Natural killer cell (primary cell): ENCODE results near the gene NFE2L3. TPM values are rescaled to one million over a fixed set of nuclear protein-coding genes. Genes with fewer than 3 reads are reported as not detected.

Experiments used
- ATAC-seq, 3 donors: fragments of 150-1000 bp in 2 of 3; fragments of 200-7000 bp in 1 of 3; cut with Tn5 transposase; 1 replicate in 1 of 3; 2 replicates in 2 of 3; pipeline ENCODE4 v1.10.0; 2021; ENCODE audit warnings: mild to moderate bottlenecking in 2 of 3, moderate library complexity in 2 of 3
- DNase-seq, 2 donors: peaks; one replicate each; pipeline versions ENCODE4 v3.0.0 to v3.0.0-alpha.2; 2013 to 2021; ENCODE audit warnings: mixed read lengths in 1 of 2
- H3K27ac ChIP-seq: one replicate; pipeline ENCODE4 v1.5.1; 2013; ENCODE audit warnings: mild to moderate bottlenecking, low read length
- H3K27me3 ChIP-seq: one replicate; pipeline ENCODE4 v1.6.1; 2013; ENCODE audit warnings: low read length; ENCODE audit not compliant: control insufficient read depth, insufficient read depth
- H3K36me3 ChIP-seq: one replicate; pipeline ENCODE4 v1.6.1; 2013; ENCODE audit warnings: low read length; ENCODE audit not compliant: control insufficient read depth, insufficient read depth
- H3K4me1 ChIP-seq: one replicate; pipeline ENCODE4 v1.6.1; 2013; ENCODE audit warnings: low read length; ENCODE audit not compliant: control insufficient read depth, insufficient read depth
- H3K4me3 ChIP-seq: one replicate; pipeline ENCODE4 v1.5.1; 2013; ENCODE audit warnings: low read length
- H3K9me3 ChIP-seq: one replicate; pipeline ENCODE4 v1.6.1; 2013; ENCODE audit warnings: low read length; ENCODE audit not compliant: control insufficient read depth, insufficient read depth
- H3K27ac Mint-ChIP-seq, 2 donors: one replicate each; pipeline ENCODE4 v1.8.0; 2022; ENCODE audit warnings: mild to moderate bottlenecking in 2 of 2, mixed read lengths in 2 of 2, moderate library complexity in 1 of 2
- H3K27me3 Mint-ChIP-seq, 2 donors: one replicate each; pipeline ENCODE4 v1.8.0; 2022; ENCODE audit warnings: low read depth in 2 of 2, mixed read lengths in 2 of 2
- H3K36me3 Mint-ChIP-seq: one replicate; pipeline ENCODE4 v1.8.0; 2022; ENCODE audit warnings: mixed read lengths
- H3K4me1 Mint-ChIP-seq, 2 donors: one replicate each; pipeline ENCODE4 v1.8.0; 2022; ENCODE audit warnings: mixed read lengths in 2 of 2
- H3K4me3 Mint-ChIP-seq: one replicate; pipeline ENCODE4 v1.8.0; 2022; ENCODE audit warnings: mild to moderate bottlenecking, moderate library complexity, mixed read lengths
- H3K9me3 Mint-ChIP-seq, 2 donors: one replicate each; pipeline ENCODE4 v1.8.0; 2022; ENCODE audit warnings: mixed read lengths in 2 of 2
- CTCF ChIP-seq: fragments of 200-600 bp; IDR thresholded peaks from one replicate; pipeline ENCODE4 v1.8.0; 2022; ENCODE audit warnings: antibody characterized with exemption
- WGBS: methylation state at CpG from one replicate; pipeline ENCODE4 v1.1.7; 2013; ENCODE audit warnings: missing lambda C conversion rate; ENCODE audit not compliant: insufficient coverage; 5-methylcytosine and 5-hydroxymethylcytosine counted together
- intact Hi-C: fragments of 100-400 bp; cut with micrococcal nuclease; formaldehyde crosslinking; loops from one replicate; pipeline ENCODE4 v1.14.2; 2022
- total RNA-seq, 4 donors: library from RNA; stranded (reverse); fragments of 120-200 nt in 1 of 4; gene quantifications; one replicate each; pipeline versions ENCODE4 v1.2.3 to v1.2.4, GENCODE V29; 2013 to 2022

The NFE2L3 gene
- total RNA-seq, 3 donors from 2014 or later (not counting 1 experiment from before 2014, with no cell fraction given) = 0.68 to 2.0 (median 1.00) TPM

GRCh38 chr7:26216049-26216448, 64.1 kb downstream of the NFE2L3 start:
- H3K27ac Mint-ChIP-seq = no peak overlapping the region
- H3K27me3 Mint-ChIP-seq = peaks cover 0 to 8% of the 10 kb centered on the region in 2 donors
- DNase-seq (no peak), ATAC-seq (no peak)
- no peaks in the 10 kb centered on the region for H3K9me3 Mint-ChIP-seq
- H3K4me3 Mint-ChIP-seq = no peak overlapping the region
- no peaks in the 10 kb centered on the region for H3K36me3 Mint-ChIP-seq
- Histone ChIP-seq H3K9me3 (no peaks in the 10 kb centered on the region), H3K4me1 (no peaks in the 10 kb centered on the region), H3K4me3 (no peak overlapping the region), H3K36me3 (peaks cover 20% of the 10 kb centered on the region), H3K27ac (no peak overlapping the region), H3K27me3 (no peaks in the 10 kb centered on the region)
- H3K4me1 Mint-ChIP-seq = peaks cover 0 to 4% of the 10 kb centered on the region in 2 donors
- intact Hi-C loops = no loop called here
- no peak for TF ChIP-seq CTCF
- no CpG with 5 or more reads among the region's 2 CpGs for WGBS

GRCh38 chr7:26224359-26224758, 72.4 kb downstream of the NFE2L3 start:
- H3K4me3 Mint-ChIP-seq = no peak overlapping the region
- DNase-seq = no peak

GRCh38 chr7:26227987-26228386, 76.0 kb downstream of the NFE2L3 start:
- Histone ChIP-seq H3K36me3 (no peaks in the 10 kb centered on the region), H3K4me3 (no peak overlapping the region), H3K9me3 (no peaks in the 10 kb centered on the region), H3K27ac (no peak overlapping the region), H3K27me3 (peaks cover 3% of the 10 kb centered on the region), H3K4me1 (no peaks in the 10 kb centered on the region)
- ATAC-seq (no peak), DNase-seq (no peak)
- intact Hi-C loops = no loop called here
- no peaks in the 10 kb centered on the region for H3K4me1 Mint-ChIP-seq
- WGBS = 95% methylated on average over 2 of the region's 2 CpGs
- no peak for TF ChIP-seq CTCF
- no peak overlapping the region for H3K4me3 Mint-ChIP-seq
- H3K36me3 Mint-ChIP-seq = no peaks in the 10 kb centered on the region
- no peaks in the 10 kb centered on the region for H3K9me3 Mint-ChIP-seq
- H3K27me3 Mint-ChIP-seq = peaks cover 0 to 11% of the 10 kb centered on the region in 2 donors
- H3K27ac Mint-ChIP-seq = no peak overlapping the region

More at GRCh38 chr7:26224359-26224758, 72.4 kb downstream of the NFE2L3 start:
- Histone ChIP-seq H3K9me3 (no peaks in the 10 kb centered on the region), H3K4me1 (no peaks in the 10 kb centered on the region), H3K4me3 (no peak overlapping the region), H3K27ac (no peak overlapping the region), H3K36me3 (no peaks in the 10 kb centered on the region), H3K27me3 (peaks cover 3% of the 10 kb centered on the region)
- Mint-ChIP-seq H3K36me3 (no peaks in the 10 kb centered on the region), H3K9me3 (no peaks in the 10 kb centered on the region), H3K4me1 (no peaks in the 10 kb centered on the region), H3K27ac (no peak overlapping the region), H3K27me3 (peaks cover 8 to 11% of the 10 kb centered on the region in 2 donors)
- 91% methylated on average over 5 of the region's 5 CpGs for WGBS
- intact Hi-C loops = no loop called here
- no peak for ATAC-seq
- TF ChIP-seq CTCF = no peak

- intact Hi-C loops = no loop called here
- Histone ChIP-seq H3K9me3 (no peaks in the 10 kb centered on the region), H3K4me1 (no peaks in the 10 kb centered on the region), H3K27me3 (no peaks in the 10 kb centered on the region), H3K4me3 (no peak overlapping the region), H3K27ac (no peak overlapping the region), H3K36me3 (no peaks in the 10 kb centered on the region)
- Mint-ChIP-seq H3K36me3 (no peaks in the 10 kb centered on the region), H3K27me3 (peaks cover 0 to 8% of the 10 kb centered on the region in 2 donors), H3K9me3 (no peaks in the 10 kb centered on the region), H3K27ac (no peak overlapping the region), H3K4me1 (no peaks in the 10 kb centered on the region), H3K4me3 (no peak overlapping the region)
- DNase-seq (no peak), ATAC-seq (no peak)
- 46% methylated on average over 5 of the region's 5 CpGs for WGBS
- TF ChIP-seq CTCF = no peak
These were observed 82.0 kb downstream of the NFE2L3 start for GRCh38 chr7:26233902-26234511.
